MM.1S (cell line): ENCODE results near the gene MITD1.

Experiments used
- DNase-seq: peaks from one replicate; pipeline ENCODE4 v3.0.0-alpha.2; 2015
- H2AFZ ChIP-seq: fragments of 300-600 bp; sonication (generic); 2 replicates; pipeline ENCODE4 v1.6.0; 2016; ENCODE audit warnings: antibody characterized with exemption, low read length
- H3F3A ChIP-seq: fragments of 300-600 bp; sonication (generic); 2 replicates; pipeline ENCODE4 v1.6.1; 2016; ENCODE audit warnings: mild to moderate bottlenecking, antibody characterized with exemption, low read length, moderate library complexity, mixed read lengths; ENCODE audit not compliant: insufficient read depth
- H3K27ac ChIP-seq: fragments of 300-600 bp; sonication (generic); 2 replicates; pipeline ENCODE4 v1.5.1; 2016; ENCODE audit warnings: mild to moderate bottlenecking, low read length
- H3K27me3 ChIP-seq: fragments of 300-600 bp; sonication (generic); replicated peaks from 2 replicates; pipeline ENCODE4 v1.6.0; 2016; ENCODE audit warnings: low read length; ENCODE audit not compliant: insufficient read depth
- H3K36me3 ChIP-seq: fragments of 300-600 bp; sonication (generic); replicated peaks from 2 replicates; pipeline ENCODE4 v1.6.1; 2016; ENCODE audit warnings: mild to moderate bottlenecking, low read length, mixed read lengths; ENCODE audit not compliant: insufficient read depth
- H3K4me1 ChIP-seq: fragments of 300-600 bp; sonication (generic); 2 replicates; pipeline ENCODE4 v1.6.1; 2016; ENCODE audit warnings: low read length, mixed read lengths
- H3K4me2 ChIP-seq: fragments of 300-600 bp; sonication (generic); 2 replicates; pipeline ENCODE4 v1.6.0; 2016; ENCODE audit warnings: low read depth, low read length
- H3K4me3 ChIP-seq: fragments of 300-600 bp; sonication (generic); 2 replicates; pipeline ENCODE4 v1.5.1; 2016; ENCODE audit warnings: low read length, mixed read lengths
- H3K79me2 ChIP-seq: fragments of 300-600 bp; sonication (generic); 2 replicates; pipeline ENCODE4 v1.6.1; 2016; ENCODE audit warnings: mixed run types, low read length, mixed read lengths
- H3K9ac ChIP-seq: fragments of 300-600 bp; sonication (generic); 2 replicates; pipeline ENCODE4 v1.6.1; 2016; ENCODE audit warnings: low read length, mixed read lengths
- H3K9me2 ChIP-seq: fragments of 300-600 bp; sonication (generic); replicated peaks from 2 replicates; pipeline ENCODE4 v1.6.1; 2016; ENCODE audit warnings: mild to moderate bottlenecking, low read length, mixed read lengths; ENCODE audit not compliant: insufficient read depth
- H3K9me3 ChIP-seq: fragments of 300-600 bp; sonication (generic); replicated peaks from 2 replicates; pipeline ENCODE4 v1.6.1; 2016; ENCODE audit warnings: mild to moderate bottlenecking, low read length, mixed read lengths; ENCODE audit not compliant: insufficient read depth
- H4K20me1 ChIP-seq: fragments of 300-600 bp; sonication (generic); 2 replicates; pipeline ENCODE4 v1.6.1; 2016; ENCODE audit warnings: mild to moderate bottlenecking, low read length, moderate library complexity, mixed read lengths; ENCODE audit not compliant: insufficient read depth
- CTCF ChIP-seq: fragments of 300-600 bp; sonication (generic); IDR thresholded peaks from 2 replicates; pipeline ENCODE4 v1.5.1; 2016; ENCODE audit warnings: antibody characterized with exemption, low read length, mixed read lengths
- EZH2 ChIP-seq: fragments of 300-600 bp; sonication (generic); optimal IDR thresholded peaks from 2 replicates; pipeline ENCODE3; 2017; ENCODE audit warnings: low read depth, mild to moderate bottlenecking, antibody characterized with exemption, low read length, mixed read lengths
- EZH2phosphoT487 ChIP-seq: fragments of 300-600 bp; sonication (generic); IDR thresholded peaks from 2 replicates; pipeline ENCODE4 v1.6.1; 2018; ENCODE audit warnings: antibody characterized with exemption, low read length

Gene MITD1

GRCh38 chr2:99152199-99152895 is 28.5 kb downstream of the MITD1 start:
- Histone ChIP-seq H3K27ac (no peak overlapping the region), H3K4me1 (peaks cover 14% of the 10 kb centered on the region), H3K9me2 (no peaks in the 10 kb centered on the region), H3K9me3 (no peaks in the 10 kb centered on the region), H3K79me2 (peaks cover 20% of the 10 kb centered on the region; the same call in 1 of the 2 replicates), H3K4me3 (no peak overlapping the region), H3K9ac (no peak overlapping the region), H3K27me3 (no peaks in the 10 kb centered on the region), H2AFZ (no peak overlapping the region), H3K36me3 (no peaks in the 10 kb centered on the region), H4K20me1 (no peaks in the 10 kb centered on the region), H3F3A (peaks cover 5% of the 10 kb centered on the region; the same call in 1 of the 2 replicates), H3K4me2 (no peak overlapping the region)
- no peak for DNase-seq
- TF ChIP-seq EZH2phosphoT487 (no peak), CTCF (no peak), EZH2 (no peak)

- H3K27me3 ChIP-seq: no peaks in the 10 kb centered on the region
- no peak overlapping the region for H2AFZ ChIP-seq
- H3K36me3 ChIP-seq: no peaks in the 10 kb centered on the region
- H3K27ac ChIP-seq: no peak overlapping the region
- no peak for DNase-seq
- H3K9me2 ChIP-seq: no peaks in the 10 kb centered on the region
- peaks cover 5% of the 10 kb centered on the region; the same call in 1 of the 2 replicates for H3F3A ChIP-seq
- no peak for TF ChIP-seq CTCF
- TF ChIP-seq EZH2phosphoT487: no peak
- TF ChIP-seq EZH2: no peak
- H3K79me2 ChIP-seq: peaks cover 15% of the 10 kb centered on the region; the same call in 1 of the 2 replicates
- H4K20me1 ChIP-seq: no peaks in the 10 kb centered on the region
- H3K9me3 ChIP-seq: no peaks in the 10 kb centered on the region
- peaks cover 11% of the 10 kb centered on the region for H3K4me1 ChIP-seq
- no peak overlapping the region for H3K9ac ChIP-seq
- H3K4me3 ChIP-seq: no peak overlapping the region
- H3K4me2 ChIP-seq: no peak overlapping the region
Observed at GRCh38 chr2:99150706-99151105, 30.2 kb downstream of the MITD1 start.

- H3K9ac ChIP-seq: peak within 1 kb of the TSS; percentile 76
- no peaks in the 10 kb centered on the region for H3K9me2 ChIP-seq
- H3F3A ChIP-seq: peaks cover 7% of the 10 kb centered on the region
- no peaks in the 10 kb centered on the region for H3K27me3 ChIP-seq
- no peaks in the 10 kb centered on the region for H3K9me3 ChIP-seq
- H3K79me2 ChIP-seq: no peaks in the 10 kb centered on the region
- peaks cover 5% of the 10 kb centered on the region for H3K4me1 ChIP-seq
- H4K20me1 ChIP-seq: no peaks in the 10 kb centered on the region
- H3K4me3 ChIP-seq: peak within 1 kb of the TSS; percentile 80
- H2AFZ ChIP-seq: peak within 1 kb of the TSS; percentile 95
- H3K4me2 ChIP-seq: peak within 1 kb of the TSS; percentile 95
- TF ChIP-seq EZH2 (no peak), EZH2phosphoT487 (no peak), CTCF (no peak)
- no peaks in the 10 kb centered on the region for H3K36me3 ChIP-seq
- peak within 1 kb of the TSS; percentile 94 for H3K27ac ChIP-seq
- DNase-seq: peak; percentile 95
Observed at GRCh38 chr2:99141110-99142108, 39.4 kb downstream of the MITD1 start, which contains the start of gene C2orf15. C2orf15 (plus strand) TSS chr2:99141707; CDS start chr2:99150559, 8,852 bp downstream.
